NCI-H187 treated with DMSO at 0.1 percent for 48 hours (cell line): ENCODE data around the gene GPR50.
A peak's percentile ranks its signal among the peaks of the same experiment; 100 is the strongest.

Experiments used
- DNase-seq: peaks from one replicate; lab custom pipeline; 2025; lab: John Stamatoyannopoulos, UW

The GPR50 gene

DNA sequence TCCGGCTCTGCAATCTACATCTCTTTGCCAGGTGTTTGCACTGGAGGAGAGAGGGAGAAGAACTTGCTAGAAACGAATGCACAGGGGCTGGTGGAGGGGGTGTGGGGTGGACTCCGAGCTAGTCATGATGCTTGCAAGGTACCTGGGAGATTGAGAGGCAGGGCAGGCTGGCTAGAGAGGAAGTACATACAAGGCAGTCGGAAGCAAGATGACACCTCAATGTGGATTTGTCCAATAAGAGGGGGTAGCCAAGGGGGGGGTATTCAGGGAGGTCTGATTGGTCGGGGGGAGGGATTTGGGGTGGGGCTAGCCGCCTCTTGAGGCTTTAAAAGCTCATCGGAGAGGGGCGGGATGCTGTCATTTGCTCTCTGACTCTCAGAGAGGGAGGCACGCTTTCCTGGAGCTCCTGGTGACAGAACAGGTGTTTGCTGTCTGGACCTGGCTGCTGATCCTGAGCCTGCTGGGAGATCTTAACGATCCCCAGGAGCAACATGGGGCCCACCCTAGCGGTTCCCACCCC is at the start of gene GPR50:
GPR50 (plus strand) TSS at position 354 of the 520 bp plus-strand sequence; CDS start at position 492, 138 bp downstream.
- no peak for DNase-seq

DNA sequence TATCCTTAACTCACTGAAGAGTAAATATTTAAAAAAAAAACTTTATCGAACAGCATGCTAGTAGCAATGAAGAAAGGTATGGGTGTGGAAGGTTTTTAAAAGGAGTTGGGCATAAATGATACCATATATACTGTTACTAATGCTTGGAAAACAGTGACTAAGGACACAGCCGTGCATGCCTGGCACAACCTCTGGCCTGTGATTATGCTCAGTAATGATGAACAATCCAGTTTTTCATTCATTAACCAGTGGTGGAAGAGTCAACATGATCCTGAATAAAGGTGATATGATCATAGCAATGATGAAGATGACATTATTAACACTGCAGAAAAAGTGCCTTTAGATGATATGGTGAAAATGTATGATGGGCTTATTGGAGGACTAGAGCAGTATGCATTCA is 43.9 kb upstream of the GPR50 start:
- no peak for DNase-seq

DNA sequence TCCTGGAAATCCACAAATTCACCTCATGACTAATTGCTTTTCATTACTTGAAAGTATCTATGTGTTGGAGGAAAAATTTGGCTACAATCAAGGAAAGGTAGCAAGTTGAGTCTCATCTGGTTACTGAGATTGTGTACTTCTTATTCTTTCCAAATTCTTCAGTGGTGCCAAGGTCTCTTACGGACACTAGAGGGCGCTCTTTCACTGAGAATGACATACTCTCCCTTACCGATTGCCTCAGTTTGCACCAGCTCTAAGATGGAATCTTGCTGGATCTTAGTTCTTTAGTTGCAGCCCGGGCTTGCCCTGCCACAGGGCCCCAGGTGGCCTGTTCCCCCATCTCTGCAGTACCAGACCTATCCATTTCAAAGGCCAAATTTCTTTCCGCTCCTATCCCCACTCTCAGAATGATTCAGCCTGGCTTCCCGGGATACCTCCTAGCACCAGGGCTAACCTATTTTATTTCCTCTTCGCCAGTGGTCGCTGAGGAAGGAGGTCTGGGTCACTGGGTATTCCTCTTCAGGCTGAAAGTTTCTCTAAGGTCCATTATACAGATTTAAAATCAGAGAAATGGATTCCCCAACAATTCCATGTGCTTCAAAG is 24.6 kb upstream of the GPR50 start:
- peak; percentile 72 for DNase-seq

DNA sequence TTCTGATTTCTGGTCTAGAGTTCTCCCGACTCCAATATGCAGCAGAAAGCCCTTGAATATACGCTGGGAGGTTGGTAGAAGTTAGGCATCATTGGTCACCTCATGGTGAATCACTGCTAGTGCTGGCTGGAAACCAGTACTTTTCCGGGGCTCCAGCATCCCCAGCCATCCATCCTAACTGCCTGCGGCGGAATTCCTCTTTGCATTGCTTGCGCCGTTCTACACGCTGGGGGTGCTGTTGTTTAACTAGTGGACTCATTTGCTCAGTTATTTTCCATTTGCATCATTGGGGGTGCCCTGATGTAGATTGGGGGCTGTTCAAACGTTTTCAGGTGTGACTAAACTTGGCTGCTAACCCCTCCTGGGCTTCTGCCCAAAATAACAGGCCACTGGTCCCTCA is 23.3 kb upstream of the GPR50 start:
- no peak for DNase-seq

DNA sequence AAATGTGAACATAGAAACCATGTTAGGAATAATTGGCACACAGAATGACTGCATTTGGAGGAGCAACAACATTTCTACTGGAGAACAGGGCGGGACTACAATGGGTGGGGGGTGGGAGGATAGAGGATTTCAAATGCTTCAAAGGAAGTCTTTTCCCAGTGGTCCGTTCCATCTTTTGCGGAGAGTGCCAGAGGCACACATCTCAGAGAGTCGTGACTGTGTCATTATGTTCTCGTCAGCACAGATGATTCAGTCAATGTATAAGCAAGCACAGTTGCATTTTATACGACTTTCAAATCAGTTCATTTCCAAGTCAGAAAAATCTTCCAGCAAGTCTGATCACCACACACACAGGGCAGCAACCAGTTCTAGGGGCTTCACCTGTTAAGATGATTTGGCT is 22.7 kb upstream of the GPR50 start:
- DNase-seq: no peak

DNA sequence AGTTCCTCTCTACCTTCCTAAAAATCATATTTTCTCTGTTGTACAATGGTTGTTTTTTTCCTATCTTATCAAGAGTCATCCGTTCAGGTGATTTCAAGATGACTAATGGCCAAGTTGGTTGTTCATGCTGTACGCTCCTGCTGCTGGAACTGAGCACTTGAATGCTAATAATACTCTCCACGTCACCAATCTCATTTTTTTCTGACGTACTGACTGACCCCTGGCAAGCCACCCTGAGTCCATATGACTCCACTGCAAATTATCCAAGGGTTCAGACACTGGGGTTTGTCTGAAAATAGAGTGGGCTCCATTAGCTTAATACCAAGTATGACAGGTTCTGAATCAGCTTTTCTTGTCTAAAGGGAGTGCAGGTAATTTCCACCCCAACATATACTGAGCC is 21.1 kb upstream of the GPR50 start:
- no peak for DNase-seq

DNA sequence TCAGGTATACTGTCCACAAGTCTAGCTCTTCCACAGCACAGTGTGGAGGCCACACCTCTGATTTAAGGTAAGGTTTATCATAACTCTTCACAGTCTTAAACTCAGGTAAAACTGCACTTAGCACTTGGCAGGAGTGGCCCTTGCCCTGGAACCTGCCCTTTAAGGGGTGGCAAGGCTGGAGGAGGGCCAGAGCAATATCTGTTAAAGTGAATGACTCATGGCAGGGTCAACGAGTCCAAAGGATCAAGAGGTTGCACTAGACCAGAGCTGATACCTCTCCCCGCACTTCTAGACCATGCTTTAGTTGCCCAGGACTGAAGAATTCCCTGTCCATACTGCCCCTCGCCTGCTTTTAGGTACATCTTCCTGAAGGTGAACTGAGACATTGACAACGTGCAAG is 14.7 kb upstream of the GPR50 start:
- no peak for DNase-seq

DNA sequence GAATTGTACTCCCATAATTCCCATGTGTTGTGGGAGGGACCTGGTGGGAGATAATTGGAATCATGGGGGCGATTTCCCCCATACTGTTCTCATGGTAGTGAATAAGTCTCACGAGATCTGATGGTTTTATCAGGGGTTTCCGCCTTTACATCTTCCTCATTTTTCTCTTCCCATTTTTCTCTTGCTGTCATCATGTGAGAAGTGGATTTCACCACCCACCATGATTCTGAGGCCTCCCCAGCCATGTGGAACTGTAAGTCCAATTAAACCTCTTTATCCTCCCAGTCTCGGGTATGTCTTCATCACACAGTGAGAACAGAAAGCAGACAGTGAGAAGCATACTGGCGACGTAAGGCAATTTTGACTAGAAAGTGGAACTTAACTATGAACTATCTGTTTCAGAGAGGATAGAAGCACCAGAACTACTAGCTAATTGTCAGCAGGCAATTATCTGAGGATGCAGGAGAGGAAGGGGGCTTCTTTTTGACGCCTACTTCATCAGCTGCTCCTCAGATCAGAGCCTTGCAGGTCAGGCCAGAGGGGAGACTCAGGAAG is 8.5 kb upstream of the GPR50 start:
- no peak for DNase-seq

DNA sequence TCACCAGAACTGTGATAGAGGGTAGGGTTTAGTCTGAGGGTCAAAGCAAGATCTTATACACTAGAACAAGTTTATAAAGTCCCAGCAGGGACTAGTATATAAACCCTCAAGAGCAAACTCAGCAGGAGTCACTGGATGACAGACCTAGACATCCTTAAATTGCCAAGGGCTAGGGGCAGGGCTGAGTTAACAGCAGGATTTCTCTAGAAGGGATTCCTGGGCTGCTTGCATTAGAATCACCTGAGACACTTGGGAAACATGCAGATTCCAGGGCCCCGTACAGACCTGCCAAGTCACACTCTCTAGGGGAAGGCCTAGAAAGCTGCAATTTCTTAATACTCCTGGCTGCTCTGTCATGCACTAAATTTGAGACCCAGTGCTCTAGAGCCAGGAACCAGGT is 6.6 kb upstream of the GPR50 start:
- DNase-seq: no peak

DNA sequence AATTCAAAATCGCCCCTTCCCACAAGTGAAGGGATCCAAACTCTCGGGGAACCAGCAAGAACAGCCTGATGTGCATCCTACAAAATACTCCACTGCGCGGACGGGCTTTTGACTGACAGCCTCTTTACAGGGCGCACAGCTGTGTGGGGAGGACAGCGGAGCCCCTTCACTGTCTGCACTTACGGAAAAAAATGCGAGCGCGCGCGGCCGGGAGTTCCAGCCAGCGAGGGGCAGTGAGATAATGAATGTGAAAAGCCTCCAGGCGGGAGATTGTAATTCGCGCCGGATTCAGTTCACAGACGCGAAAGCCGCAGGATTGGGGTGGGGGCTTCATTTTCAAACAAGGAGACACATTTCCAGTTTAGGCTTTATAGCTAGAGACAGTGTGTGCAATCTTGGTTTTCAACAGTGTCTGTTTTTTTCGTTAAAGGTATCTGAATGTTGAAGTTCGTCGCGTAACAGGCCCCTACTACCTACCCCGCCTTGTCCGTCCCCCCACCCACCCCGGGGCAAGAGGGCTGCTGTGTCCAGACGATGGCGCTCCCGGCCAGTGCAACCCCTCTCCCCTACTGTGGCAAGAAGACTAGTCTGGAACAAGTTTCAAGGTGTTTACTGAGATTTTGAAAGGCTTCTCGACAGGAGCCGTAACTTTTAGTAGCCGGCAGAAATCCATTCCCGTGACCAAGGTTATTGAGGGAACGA is 1.7 kb upstream of the GPR50 start:
- no peak for DNase-seq

DNA sequence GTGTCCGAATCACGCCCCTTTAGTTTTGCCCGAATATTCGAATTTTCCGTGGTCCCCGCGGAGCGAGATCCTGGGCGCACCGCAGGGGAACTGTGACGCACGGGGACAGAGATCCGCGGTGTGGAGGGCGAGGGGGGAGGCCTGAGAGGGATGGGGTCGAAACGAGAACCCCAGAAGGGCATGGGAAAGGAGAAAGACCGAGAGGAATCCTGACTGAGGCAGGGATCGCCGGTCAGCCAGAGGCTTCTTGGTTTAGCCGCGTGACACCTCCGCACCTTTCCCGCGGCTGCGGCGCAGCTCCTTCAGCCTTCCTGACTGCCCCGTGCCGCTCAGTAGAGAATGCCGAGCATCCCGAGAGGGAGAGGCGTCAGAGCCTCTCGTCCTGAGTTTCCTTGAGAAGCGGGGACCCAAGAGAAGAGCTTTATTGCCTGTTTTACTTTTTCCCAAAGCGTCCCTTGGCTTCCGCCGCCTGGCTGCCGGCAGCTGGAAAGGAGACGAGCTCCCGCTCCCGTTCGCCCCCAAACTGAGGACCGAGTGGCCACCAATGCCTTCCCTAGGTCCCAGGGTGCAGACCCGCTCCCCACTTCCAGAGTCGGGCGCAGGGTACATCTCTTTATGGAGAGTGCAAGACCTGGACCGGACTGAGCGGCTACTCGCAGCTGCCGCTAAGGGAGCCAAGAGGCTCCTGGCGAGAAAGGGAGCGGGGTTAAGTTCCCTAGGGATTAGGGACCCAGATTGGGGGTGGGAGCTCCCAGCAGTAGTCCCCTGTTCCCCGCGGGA is 911 bp upstream of the GPR50 start:
- no peak for DNase-seq

DNA sequence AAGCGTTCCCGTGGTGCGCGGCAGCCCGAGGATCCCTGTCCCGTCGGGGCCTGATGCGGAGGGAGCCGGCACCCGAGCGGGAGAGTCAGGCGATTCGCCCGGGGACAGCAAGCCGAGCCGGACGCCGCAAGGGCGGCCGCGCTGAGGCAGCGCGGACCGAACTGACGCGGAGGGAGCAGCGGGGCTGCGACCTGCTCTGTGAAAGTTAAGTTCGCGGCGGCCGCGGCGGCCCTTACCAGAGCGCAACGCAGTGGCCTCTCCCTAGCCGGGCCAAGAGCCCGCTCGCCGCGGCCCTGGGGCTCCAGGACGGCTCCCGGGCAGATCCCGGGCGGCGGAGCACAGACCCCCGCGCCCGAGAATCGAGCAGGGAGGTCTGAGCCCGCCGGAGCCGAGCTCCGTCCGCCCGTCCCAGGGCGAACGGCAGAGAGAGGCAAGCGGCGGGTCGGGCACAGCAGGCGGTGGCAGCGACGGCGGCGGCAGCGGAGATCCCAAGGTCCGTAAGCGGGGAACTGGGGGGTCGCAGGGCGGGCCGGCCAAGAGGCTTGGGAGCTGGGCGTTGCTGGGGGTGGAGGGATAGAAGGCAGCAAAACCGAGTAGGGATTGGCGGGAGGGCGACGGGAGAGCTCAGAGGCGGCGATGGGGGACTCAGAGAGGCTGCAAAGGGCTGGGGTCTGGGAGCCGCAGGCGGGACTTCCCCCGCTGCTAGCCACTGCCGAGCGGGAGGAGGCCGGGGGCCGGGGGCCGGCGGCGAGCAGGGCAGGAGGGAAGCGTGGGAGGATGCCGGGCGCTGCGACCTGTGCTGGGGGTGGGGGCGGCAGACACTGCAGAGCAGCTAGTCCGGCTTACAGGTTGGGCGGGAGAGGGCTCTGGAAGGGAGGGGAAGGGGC is 1.0 kb downstream of the GPR50 start:
- no peak for DNase-seq

DNA sequence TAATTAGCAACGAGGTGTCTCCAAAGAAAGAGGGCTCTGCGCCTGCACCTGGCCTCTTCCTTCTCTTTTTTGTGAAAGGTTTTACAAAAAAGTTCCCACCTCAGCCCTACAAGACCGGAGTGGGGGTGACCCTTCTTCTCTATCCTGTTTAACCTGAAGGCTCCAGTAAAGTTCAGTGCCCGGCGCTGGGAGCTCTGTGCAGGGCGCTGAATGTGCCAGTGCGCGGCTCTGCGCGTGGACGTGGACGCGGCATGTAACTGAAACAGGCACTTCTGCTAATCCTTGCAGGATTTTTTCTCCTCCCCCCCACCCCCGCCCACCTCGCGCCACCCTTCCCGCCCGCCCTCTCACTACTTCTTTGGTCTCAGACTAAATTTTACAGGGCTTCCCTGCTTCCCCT is 2.4 kb downstream of the GPR50 start:
- no peak for DNase-seq

DNA sequence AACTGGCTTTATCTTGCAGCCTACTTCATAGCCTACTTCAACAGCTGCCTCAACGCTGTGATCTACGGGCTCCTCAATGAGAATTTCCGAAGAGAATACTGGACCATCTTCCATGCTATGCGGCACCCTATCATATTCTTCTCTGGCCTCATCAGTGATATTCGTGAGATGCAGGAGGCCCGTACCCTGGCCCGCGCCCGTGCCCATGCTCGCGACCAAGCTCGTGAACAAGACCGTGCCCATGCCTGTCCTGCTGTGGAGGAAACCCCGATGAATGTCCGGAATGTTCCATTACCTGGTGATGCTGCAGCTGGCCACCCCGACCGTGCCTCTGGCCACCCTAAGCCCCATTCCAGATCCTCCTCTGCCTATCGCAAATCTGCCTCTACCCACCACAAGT is 4.0 kb downstream of the GPR50 start:
- DNase-seq: no peak

DNA sequence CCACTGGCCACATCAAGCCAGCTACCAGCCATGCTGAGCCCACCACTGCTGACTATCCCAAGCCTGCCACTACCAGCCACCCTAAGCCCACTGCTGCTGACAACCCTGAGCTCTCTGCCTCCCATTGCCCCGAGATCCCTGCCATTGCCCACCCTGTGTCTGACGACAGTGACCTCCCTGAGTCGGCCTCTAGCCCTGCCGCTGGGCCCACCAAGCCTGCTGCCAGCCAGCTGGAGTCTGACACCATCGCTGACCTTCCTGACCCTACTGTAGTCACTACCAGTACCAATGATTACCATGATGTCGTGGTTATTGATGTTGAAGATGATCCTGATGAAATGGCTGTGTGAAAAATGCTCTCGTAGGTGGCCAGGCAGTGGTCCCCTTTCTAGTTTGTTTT is 4.7 kb downstream of the GPR50 start:
- no peak for DNase-seq

DNA sequence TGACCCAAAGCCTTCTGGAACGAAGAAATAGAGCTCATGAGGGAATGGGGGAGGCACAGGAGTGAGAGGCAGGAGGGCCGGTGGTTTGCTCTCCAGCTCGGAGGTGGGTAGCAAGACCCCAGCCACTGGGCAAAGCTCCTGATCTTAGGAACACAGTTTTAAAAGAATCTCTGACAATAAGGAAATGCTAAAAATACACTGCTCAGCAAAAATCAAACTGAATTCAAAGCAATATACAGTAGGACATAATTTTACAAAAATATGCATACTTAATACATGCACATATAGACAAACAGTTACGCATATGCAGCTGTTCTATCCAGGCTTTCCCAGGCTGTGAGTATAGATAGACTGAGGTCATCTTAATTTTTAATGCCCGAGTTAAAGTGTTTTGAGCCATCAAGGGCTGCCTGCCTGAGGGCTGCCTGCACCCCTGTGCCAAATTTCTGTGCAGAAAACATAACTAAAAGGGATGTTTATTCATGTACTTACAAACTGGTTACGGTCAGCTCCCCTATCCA is 6.9 kb downstream of the GPR50 start:
- no peak for DNase-seq

DNA sequence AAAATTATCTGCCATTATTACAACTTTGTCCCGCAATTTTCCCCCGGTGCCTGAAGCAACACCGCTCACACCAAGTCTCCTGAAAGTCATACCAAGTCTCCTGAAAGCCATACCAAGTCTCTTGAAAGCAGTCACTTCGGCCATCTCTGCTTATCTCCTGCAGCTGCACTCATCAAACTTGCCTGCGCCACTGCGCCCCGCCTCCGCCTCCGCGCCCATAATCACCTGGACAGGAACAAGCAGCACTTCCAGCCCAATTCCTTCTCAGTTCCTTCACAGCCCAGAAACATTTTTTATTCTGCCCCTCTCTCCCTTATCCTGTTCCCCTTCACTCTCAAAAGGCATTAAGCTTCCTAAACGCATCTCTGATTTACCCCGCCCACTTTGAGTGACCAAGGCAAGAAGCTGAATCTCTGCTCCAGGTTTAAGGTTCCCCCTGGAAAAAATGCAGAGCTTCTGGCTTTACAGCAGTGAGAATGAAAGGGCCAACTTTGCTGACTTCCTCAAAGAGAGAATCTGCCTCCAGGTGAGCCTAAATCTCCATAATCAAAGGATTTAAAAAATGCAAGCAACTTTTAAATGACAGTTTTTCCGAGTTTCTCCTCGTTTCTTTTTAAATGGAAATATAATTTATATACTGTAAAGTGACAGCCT is 7.7 kb downstream of the GPR50 start:
- no peak for DNase-seq

DNA sequence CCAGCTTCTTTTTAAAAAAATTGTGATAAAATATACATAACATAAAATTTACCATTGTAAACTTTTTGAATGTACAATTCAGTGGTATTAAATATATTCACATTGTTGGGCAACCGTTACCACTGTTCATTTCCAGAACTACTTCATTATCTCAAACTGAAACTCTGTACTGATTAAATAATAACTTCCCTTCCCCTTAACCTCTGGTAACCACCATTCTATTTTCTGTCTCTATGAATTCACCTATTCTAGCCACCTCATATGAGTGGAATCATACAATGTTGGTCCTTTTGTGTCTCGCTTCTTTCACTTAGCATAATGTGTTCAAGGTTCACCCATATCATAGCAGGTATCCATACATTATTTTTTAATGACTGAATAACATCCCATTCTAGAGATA is 8.3 kb downstream of the GPR50 start:
- no peak for DNase-seq

DNA sequence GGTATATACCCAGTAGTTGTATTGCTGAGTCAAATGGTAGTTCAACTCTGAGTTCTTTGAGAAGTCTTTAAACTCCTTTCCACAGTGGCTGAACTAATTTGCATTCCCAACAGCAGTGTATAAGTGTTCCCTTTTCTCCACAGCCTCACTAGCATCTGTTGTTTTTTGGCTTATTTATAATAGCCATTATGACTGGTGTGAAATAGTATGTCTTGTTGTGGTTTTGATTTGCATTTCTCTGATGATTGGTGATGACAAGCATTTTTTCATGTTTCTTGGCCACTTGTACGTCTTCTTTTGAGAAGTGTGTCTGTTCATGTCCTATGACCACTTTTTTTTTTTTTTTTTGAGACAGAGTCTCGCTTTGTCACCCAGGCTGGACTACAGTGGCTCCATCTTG is 30.5 kb downstream of the GPR50 start:
- DNase-seq: no peak

DNA sequence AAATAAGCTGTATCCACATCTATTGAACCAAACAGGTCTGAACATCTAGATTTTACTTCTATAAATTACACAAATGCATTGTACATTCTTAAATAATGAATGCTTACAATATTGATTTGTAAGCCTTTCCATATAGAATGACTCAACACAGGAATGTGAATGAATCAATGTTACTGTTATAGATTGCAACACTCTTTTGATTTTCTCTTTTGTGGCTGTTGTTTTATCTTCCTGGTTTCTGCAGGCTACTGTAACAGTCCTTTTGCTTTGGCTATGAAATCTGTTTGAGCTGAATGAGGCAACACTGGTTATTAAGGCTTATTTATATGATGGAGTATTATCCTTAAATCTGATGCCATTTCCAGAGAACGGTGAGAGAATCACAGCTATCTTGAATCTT is 49.5 kb downstream of the GPR50 start:
- DNase-seq: no peak

DNA sequence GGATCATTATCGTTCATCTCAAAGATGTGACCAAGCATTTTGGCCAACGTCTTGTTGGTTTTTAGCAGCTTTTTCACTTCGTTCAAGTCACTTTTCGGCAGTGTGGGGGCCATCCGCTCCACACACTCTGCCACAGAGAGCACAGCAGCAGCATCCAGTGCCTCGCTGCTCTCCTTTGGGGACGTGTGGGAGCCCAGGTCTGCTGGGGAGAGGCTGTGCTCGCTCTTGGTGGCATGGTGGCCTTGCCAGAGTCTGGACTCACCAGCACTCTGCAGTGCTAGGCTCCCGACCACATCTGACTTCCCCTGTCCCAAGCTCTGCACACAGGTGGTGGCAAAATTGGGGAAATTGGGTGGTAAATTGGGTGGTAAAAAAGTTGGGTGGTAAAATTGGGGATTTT is 50.6 kb downstream of the GPR50 start:
- no peak for DNase-seq
